SK-N-SH treated with all-trans-retinoic acid at 6 μM for 48 hours (cell line): ENCODE measurements around the gene APOL5.

Experiments
- ATAC-seq: fragments of 200-7000 bp; cut with Tn5 transposase; 3 replicates; pipeline ENCODE4 v1.9.1; 2020; ENCODE audit warnings: mild to moderate bottlenecking, moderate library complexity
- ARNTL ChIP-seq: fragments of 450-650 bp; formaldehyde crosslinking; IDR thresholded peaks from 2 replicates; pipeline ENCODE4 v1.5.0; 2020; ENCODE audit warnings: low read depth, mild to moderate bottlenecking, moderate library complexity, borderline replicate concordance
- BACH2 ChIP-seq: fragments of 250-450 bp; sonication (Bioruptor Pico); IDR thresholded peaks from 2 replicates; pipeline ENCODE4 v1.9.0; 2021; ENCODE audit warnings: mild to moderate bottlenecking, borderline replicate concordance
- CREB5 ChIP-seq: fragments of 250-450 bp; sonication (Bioruptor Pico); IDR thresholded peaks from 2 replicates; pipeline ENCODE4 v1.5.1; 2020; ENCODE audit warnings: low read depth, mild to moderate bottlenecking, moderate library complexity
- CSDC2 ChIP-seq: fragments of 250-450 bp; sonication (Bioruptor Pico); IDR thresholded peaks from 2 replicates; pipeline ENCODE4 v1.5.0; 2020; ENCODE audit warnings: mild to moderate bottlenecking, moderate library complexity
- ESRRG ChIP-seq: fragments of 250-450 bp; sonication (Bioruptor Pico); IDR thresholded peaks from 2 replicates; pipeline ENCODE4 v1.6.1; 2021; ENCODE audit warnings: mild to moderate bottlenecking
- GLIS3 ChIP-seq: fragments of 250-450 bp; sonication (Bioruptor Pico); IDR thresholded peaks from 2 replicates; pipeline ENCODE4 v1.5.0; 2020; ENCODE audit warnings: mild to moderate bottlenecking, moderate library complexity
- PATZ1 ChIP-seq: fragments of 250-450 bp; sonication (Bioruptor Pico); IDR thresholded peaks from 2 replicates; pipeline ENCODE4 v1.8.0; 2020; ENCODE audit warnings: mild to moderate bottlenecking, moderate library complexity, borderline replicate concordance
- POU6F1 ChIP-seq: fragments of 250-450 bp; sonication (Bioruptor Pico); IDR thresholded peaks from 2 replicates; pipeline ENCODE4 v1.8.0; 2021; ENCODE audit warnings: low read depth, mild to moderate bottlenecking, moderate library complexity, borderline replicate concordance
- PPARA ChIP-seq: fragments of 250-450 bp; sonication (Bioruptor Pico); IDR thresholded peaks from 2 replicates; pipeline ENCODE4 v1.5.0; 2020; ENCODE audit warnings: mild to moderate bottlenecking, borderline replicate concordance
- RARB ChIP-seq: fragments of 250-450 bp; sonication (Bioruptor Pico); IDR thresholded peaks from 2 replicates; pipeline ENCODE4 v1.8.0; 2021; ENCODE audit warnings: mild to moderate bottlenecking, moderate library complexity
- SNAI2 ChIP-seq: fragments of 250-450 bp; sonication (Bioruptor Pico); IDR thresholded peaks from 2 replicates; pipeline ENCODE4 v1.5.0; 2020; ENCODE audit warnings: mild to moderate bottlenecking, moderate library complexity
- TCF4 ChIP-seq: fragments of 250-450 bp; sonication (Bioruptor Pico); IDR thresholded peaks from 2 replicates; pipeline ENCODE4 v1.8.0; 2021; ENCODE audit warnings: mild to moderate bottlenecking, moderate library complexity, borderline replicate concordance
- TOX ChIP-seq: fragments of 250-450 bp; sonication (Bioruptor Pico); IDR thresholded peaks from 2 replicates; pipeline ENCODE4 v1.8.0; 2021; ENCODE audit warnings: mild to moderate bottlenecking, moderate library complexity, borderline replicate concordance
- ZFP3 ChIP-seq: fragments of 250-450 bp; sonication (Bioruptor Pico); IDR thresholded peaks from 2 replicates; pipeline ENCODE4 v1.5.0; 2020; ENCODE audit warnings: mild to moderate bottlenecking, moderate library complexity
- ZFP30 ChIP-seq: fragments of 450-650 bp; formaldehyde crosslinking; IDR thresholded peaks from 2 replicates; pipeline ENCODE4 v1.5.0; 2022; ENCODE audit warnings: mild to moderate bottlenecking, moderate library complexity
- ZNF565 ChIP-seq: fragments of 450-650 bp; formaldehyde crosslinking; conservative IDR thresholded peaks from 2 replicates; pipeline ENCODE4 v1.5.0; 2020; ENCODE audit warnings: low read depth, mild to moderate bottlenecking, moderate library complexity
- ZNF70 ChIP-seq: fragments of 450-650 bp; formaldehyde crosslinking; IDR thresholded peaks from 2 replicates; pipeline ENCODE4 v1.5.0; 2020; ENCODE audit warnings: mild to moderate bottlenecking, moderate library complexity
- ZNF8 ChIP-seq: fragments of 450-650 bp; formaldehyde crosslinking; IDR thresholded peaks from 2 replicates; pipeline ENCODE4 v1.5.0; 2020; ENCODE audit warnings: mild to moderate bottlenecking, moderate library complexity

The APOL5 gene

GRCh38 chr22:35733791-35734516 is 16.3 kb downstream of the APOL5 start:
- no peak for ATAC-seq
- TF ChIP-seq SNAI2 (CRISPR knock-in tag) (no peak), ZFP30 (no peak), ZNF70 (CRISPR knock-in tag) (no peak)

- TF ChIP-seq POU6F1 (CRISPR knock-in tag) (no peak), PPARA (CRISPR knock-in tag) (no peak), BACH2 (CRISPR knock-in tag) (no peak), ZFP30 (no peak), TCF4 (CRISPR knock-in tag) (no peak), RARB (no peak), PATZ1 (CRISPR knock-in tag) (no peak)
- ATAC-seq: no peak
Measured at GRCh38 chr22:35734517-35734827, 16.8 kb downstream of the APOL5 start.

GRCh38 chr22:35735542-35735941 is 17.9 kb downstream of the APOL5 start:
- TF ChIP-seq PATZ1 (CRISPR knock-in tag) (no peak), ARNTL (CRISPR knock-in tag) (no peak), GLIS3 (CRISPR knock-in tag) (no peak), ZFP30 (no peak), POU6F1 (CRISPR knock-in tag) (no peak), ZNF8 (CRISPR knock-in tag) (no peak), TOX (CRISPR knock-in tag) (no peak), ZNF70 (CRISPR knock-in tag) (no peak)
- no peak for ATAC-seq

- TF ChIP-seq CREB5 (CRISPR knock-in tag): no peak
- no peak for TF ChIP-seq CSDC2 (CRISPR knock-in tag)
- no peak for TF ChIP-seq ARNTL (CRISPR knock-in tag)
- TF ChIP-seq GLIS3 (CRISPR knock-in tag): no peak
- TF ChIP-seq TOX (CRISPR knock-in tag): no peak
- no peak for TF ChIP-seq ESRRG (CRISPR knock-in tag)
- TF ChIP-seq ZNF70 (CRISPR knock-in tag): no peak
- no peak for TF ChIP-seq ZNF565
- TF ChIP-seq PPARA (CRISPR knock-in tag): no peak
- no peak for TF ChIP-seq RARB
- no peak for TF ChIP-seq SNAI2 (CRISPR knock-in tag)
- no peak for TF ChIP-seq ZFP3
- TF ChIP-seq PATZ1 (CRISPR knock-in tag): no peak
- no peak for ATAC-seq
Measured at GRCh38 chr22:35736166-35736565, 18.5 kb downstream of the APOL5 start.
